HEK293 (cell line): ENCODE data around the gene C1orf210.

ENCODE experiments used
- REPIN1 ChIP-seq: fragments of 450-650 bp; formaldehyde crosslinking; IDR thresholded peaks from 2 replicates; pipeline ENCODE4 v1.5.1; 2017; ENCODE audit warnings: missing biosample characterization, missing genetic modification characterization, low read depth
- WT1 ChIP-seq: fragments of 450-650 bp; formaldehyde crosslinking; IDR thresholded peaks from 2 replicates; pipeline ENCODE4 v1.5.1; 2016; ENCODE audit warnings: missing biosample characterization, missing genetic modification characterization
- ZFP69B ChIP-seq: fragments of 450-650 bp; formaldehyde crosslinking; IDR thresholded peaks from 2 replicates; pipeline ENCODE4 v1.5.1; 2016; ENCODE audit warnings: missing biosample characterization, missing genetic modification characterization
- ZNF202 ChIP-seq: fragments of 450-650 bp; formaldehyde crosslinking; IDR thresholded peaks from 2 replicates; pipeline ENCODE4 v1.5.1; 2016; ENCODE audit warnings: missing biosample characterization, missing genetic modification characterization, borderline replicate concordance
- ZNF24 ChIP-seq: fragments of 450-650 bp; formaldehyde crosslinking; IDR thresholded peaks from 2 replicates; pipeline ENCODE4 v1.5.1; 2016; ENCODE audit warnings: missing biosample characterization, missing genetic modification characterization
- ZNF529 ChIP-seq: fragments of 450-650 bp; formaldehyde crosslinking; IDR thresholded peaks from 2 replicates; pipeline ENCODE4 v1.5.1; 2017; ENCODE audit warnings: missing genetic modification characterization, missing biosample characterization; ENCODE audit not compliant: insufficient replicate concordance
- ZNF549 ChIP-seq: fragments of 450-650 bp; IDR thresholded peaks from 2 replicates; pipeline ENCODE4 v1.5.1; 2018; ENCODE audit warnings: missing biosample characterization, missing genetic modification characterization, mild to moderate bottlenecking, inconsistent platforms, moderate library complexity
- ZNF624 ChIP-seq: fragments of 450-650 bp; formaldehyde crosslinking; IDR thresholded peaks from 2 replicates; pipeline ENCODE4 v1.5.1; 2017; ENCODE audit warnings: missing biosample characterization, missing genetic modification characterization
- ZNF785 ChIP-seq: fragments of 450-650 bp; formaldehyde crosslinking; IDR thresholded peaks from 2 replicates; pipeline ENCODE4 v1.5.1; 2016; ENCODE audit warnings: missing biosample characterization, missing genetic modification characterization
- TF ChIP-seq, protein P1 (sequence below): IDR thresholded peaks from 2 replicates; pipeline ENCODE4 v1.6.1; 2011; ENCODE audit warnings: mild to moderate bottlenecking, low read depth, low read length, borderline replicate concordance
- TF ChIP-seq, protein P2 (sequence below): fragments of 450-650 bp; formaldehyde crosslinking; IDR thresholded peaks from 2 replicates; pipeline ENCODE4 v1.5.1; 2016; ENCODE audit warnings: missing biosample characterization, missing genetic modification characterization
- TF ChIP-seq, protein P3 (sequence below): fragments of 450-650 bp; formaldehyde crosslinking; IDR thresholded peaks from 2 replicates; pipeline ENCODE4 v1.5.1; 2017; ENCODE audit warnings: missing biosample characterization, missing genetic modification characterization
- TF ChIP-seq, protein P4 (sequence below): fragments of 450-650 bp; formaldehyde crosslinking; IDR thresholded peaks from 2 replicates; pipeline ENCODE4 v1.5.1; 2016; ENCODE audit warnings: missing biosample characterization, missing genetic modification characterization, low read depth
- TF ChIP-seq, protein P5 (sequence below): fragments of 450-650 bp; formaldehyde crosslinking; IDR thresholded peaks from 2 replicates; pipeline ENCODE4 v1.5.1; 2016; ENCODE audit warnings: missing biosample characterization, missing genetic modification characterization

DNA sequence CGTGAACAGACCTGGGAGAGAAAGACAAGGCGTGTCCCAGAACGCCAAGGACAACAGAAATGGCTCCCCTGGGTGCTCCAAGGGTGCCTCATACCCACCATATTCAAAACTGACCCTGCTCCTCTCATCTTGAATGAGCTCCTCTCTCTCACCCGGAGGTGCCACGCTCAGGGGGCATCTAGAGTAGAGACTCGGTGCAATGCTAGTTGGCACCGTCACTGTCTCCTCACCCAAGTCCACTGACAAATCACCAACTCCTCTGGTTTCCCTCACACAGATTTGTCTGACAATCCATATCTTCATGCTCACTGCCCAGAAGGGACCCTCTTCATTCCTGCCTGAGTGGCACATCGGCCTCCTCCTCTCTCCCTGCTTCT lies 10.6 kb downstream of the C1orf210 start:
- TF ChIP-seq ZNF529 (tag by site-specific recombination) (no peak), REPIN1 (tag by site-specific recombination) (no peak), ZNF549 (tag by site-specific recombination) (no peak), ZNF24 (tag by site-specific recombination) (no peak), ZNF202 (tag by site-specific recombination) (no peak), ZNF624 (no peak), WT1 (tag by site-specific recombination) (no peak), ZNF785 (tag by site-specific recombination) (no peak), ZFP69B (tag by site-specific recombination) (no peak)
- TF ChIP-seq, protein P1, sequence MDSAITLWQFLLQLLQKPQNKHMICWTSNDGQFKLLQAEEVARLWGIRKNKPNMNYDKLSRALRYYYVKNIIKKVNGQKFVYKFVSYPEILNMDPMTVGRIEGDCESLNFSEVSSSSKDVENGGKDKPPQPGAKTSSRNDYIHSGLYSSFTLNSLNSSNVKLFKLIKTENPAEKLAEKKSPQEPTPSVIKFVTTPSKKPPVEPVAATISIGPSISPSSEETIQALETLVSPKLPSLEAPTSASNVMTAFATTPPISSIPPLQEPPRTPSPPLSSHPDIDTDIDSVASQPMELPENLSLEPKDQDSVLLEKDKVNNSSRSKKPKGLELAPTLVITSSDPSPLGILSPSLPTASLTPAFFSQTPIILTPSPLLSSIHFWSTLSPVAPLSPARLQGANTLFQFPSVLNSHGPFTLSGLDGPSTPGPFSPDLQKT = no peak
- TF ChIP-seq, protein P2, sequence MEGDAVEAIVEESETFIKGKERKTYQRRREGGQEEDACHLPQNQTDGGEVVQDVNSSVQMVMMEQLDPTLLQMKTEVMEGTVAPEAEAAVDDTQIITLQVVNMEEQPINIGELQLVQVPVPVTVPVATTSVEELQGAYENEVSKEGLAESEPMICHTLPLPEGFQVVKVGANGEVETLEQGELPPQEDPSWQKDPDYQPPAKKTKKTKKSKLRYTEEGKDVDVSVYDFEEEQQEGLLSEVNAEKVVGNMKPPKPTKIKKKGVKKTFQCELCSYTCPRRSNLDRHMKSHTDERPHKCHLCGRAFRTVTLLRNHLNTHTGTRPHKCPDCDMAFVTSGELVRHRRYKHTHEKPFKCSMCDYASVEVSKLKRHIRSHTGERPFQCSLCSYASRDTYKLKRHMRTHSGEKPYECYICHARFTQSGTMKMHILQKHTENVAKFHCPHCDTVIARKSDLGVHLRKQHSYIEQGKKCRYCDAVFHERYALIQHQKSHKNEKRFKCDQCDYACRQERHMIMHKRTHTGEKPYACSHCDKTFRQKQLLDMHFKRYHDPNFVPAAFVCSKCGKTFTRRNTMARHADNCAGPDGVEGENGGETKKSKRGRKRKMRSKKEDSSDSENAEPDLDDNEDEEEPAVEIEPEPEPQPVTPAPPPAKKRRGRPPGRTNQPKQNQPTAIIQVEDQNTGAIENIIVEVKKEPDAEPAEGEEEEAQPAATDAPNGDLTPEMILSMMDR (tag by site-specific recombination) = no peak
- TF ChIP-seq, protein P3, sequence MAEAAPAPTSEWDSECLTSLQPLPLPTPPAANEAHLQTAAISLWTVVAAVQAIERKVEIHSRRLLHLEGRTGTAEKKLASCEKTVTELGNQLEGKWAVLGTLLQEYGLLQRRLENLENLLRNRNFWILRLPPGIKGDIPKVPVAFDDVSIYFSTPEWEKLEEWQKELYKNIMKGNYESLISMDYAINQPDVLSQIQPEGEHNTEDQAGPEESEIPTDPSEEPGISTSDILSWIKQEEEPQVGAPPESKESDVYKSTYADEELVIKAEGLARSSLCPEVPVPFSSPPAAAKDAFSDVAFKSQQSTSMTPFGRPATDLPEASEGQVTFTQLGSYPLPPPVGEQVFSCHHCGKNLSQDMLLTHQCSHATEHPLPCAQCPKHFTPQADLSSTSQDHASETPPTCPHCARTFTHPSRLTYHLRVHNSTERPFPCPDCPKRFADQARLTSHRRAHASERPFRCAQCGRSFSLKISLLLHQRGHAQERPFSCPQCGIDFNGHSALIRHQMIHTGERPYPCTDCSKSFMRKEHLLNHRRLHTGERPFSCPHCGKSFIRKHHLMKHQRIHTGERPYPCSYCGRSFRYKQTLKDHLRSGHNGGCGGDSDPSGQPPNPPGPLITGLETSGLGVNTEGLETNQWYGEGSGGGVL (tag by site-specific recombination) = no peak
- TF ChIP-seq, protein P4, sequence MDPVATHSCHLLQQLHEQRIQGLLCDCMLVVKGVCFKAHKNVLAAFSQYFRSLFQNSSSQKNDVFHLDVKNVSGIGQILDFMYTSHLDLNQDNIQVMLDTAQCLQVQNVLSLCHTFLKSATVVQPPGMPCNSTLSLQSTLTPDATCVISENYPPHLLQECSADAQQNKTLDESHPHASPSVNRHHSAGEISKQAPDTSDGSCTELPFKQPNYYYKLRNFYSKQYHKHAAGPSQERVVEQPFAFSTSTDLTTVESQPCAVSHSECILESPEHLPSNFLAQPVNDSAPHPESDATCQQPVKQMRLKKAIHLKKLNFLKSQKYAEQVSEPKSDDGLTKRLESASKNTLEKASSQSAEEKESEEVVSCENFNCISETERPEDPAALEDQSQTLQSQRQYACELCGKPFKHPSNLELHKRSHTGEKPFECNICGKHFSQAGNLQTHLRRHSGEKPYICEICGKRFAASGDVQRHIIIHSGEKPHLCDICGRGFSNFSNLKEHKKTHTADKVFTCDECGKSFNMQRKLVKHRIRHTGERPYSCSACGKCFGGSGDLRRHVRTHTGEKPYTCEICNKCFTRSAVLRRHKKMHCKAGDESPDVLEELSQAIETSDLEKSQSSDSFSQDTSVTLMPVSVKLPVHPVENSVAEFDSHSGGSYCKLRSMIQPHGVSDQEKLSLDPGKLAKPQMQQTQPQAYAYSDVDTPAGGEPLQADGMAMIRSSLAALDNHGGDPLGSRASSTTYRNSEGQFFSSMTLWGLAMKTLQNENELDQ (tag by site-specific recombination) = no peak
- TF ChIP-seq, protein P5, sequence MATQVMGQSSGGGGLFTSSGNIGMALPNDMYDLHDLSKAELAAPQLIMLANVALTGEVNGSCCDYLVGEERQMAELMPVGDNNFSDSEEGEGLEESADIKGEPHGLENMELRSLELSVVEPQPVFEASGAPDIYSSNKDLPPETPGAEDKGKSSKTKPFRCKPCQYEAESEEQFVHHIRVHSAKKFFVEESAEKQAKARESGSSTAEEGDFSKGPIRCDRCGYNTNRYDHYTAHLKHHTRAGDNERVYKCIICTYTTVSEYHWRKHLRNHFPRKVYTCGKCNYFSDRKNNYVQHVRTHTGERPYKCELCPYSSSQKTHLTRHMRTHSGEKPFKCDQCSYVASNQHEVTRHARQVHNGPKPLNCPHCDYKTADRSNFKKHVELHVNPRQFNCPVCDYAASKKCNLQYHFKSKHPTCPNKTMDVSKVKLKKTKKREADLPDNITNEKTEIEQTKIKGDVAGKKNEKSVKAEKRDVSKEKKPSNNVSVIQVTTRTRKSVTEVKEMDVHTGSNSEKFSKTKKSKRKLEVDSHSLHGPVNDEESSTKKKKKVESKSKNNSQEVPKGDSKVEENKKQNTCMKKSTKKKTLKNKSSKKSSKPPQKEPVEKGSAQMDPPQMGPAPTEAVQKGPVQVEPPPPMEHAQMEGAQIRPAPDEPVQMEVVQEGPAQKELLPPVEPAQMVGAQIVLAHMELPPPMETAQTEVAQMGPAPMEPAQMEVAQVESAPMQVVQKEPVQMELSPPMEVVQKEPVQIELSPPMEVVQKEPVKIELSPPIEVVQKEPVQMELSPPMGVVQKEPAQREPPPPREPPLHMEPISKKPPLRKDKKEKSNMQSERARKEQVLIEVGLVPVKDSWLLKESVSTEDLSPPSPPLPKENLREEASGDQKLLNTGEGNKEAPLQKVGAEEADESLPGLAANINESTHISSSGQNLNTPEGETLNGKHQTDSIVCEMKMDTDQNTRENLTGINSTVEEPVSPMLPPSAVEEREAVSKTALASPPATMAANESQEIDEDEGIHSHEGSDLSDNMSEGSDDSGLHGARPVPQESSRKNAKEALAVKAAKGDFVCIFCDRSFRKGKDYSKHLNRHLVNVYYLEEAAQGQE (tag by site-specific recombination) = no peak
